ENCODE data around the gene DGKA. TPM values are rescaled to one million over a fixed set of nuclear protein-coding genes. Genes with fewer than 3 reads are reported as not detected.

DGKA gene
- total RNA-seq (2014; rRNA removed; shearing (Covaris generic)) (106 and 144 TPM in 2 replicates), total RNA-seq (2022) (170 and 216 TPM in 2 replicates), Bru-seq, nascent RNA (percentile 84 among the genes with signal in this experiment), BruChase-seq, experiment 1, labeled RNA remaining after a 6-hour chase (percentile 92 among the genes with signal in this experiment), BruChase-seq, experiment 2, labeled RNA remaining after a 2-hour chase (percentile 91 among the genes with signal in this experiment)
- long read RNA-seq, transcript DGKA-202 (24 exons, 2,770 nt): minor isoform, 5 of 133 reads
- long read RNA-seq, transcript DGKA-201 (24 exons, 2,909 nt): major isoform, 36 of 133 reads
- long read RNA-seq, partial matches to known transcripts: 14 of 133 reads
- long read RNA-seq, other reads (novel, unspliced or antisense): 78 of 133 reads

GRCh38 chr12:55930771-55931316, at the start of gene DGKA:
Gene DGKA, plus strand, starts transcription at chr12:55931162. Its CDS starts 5,342 bp downstream, at chr12:55936504.
- BruUV-seq (replicated peaks): no TSS peak
- peak within 1 kb of the TSS; percentile 78 for H3K4me3 ChIP-seq (ENCODE audit: low read depth, low read length, poor library complexity, severe bottlenecking)
- H3K9me3 ChIP-seq (ENCODE audit: low read length): no peaks in the 10 kb centered on the region
- intact Hi-C loops (cut with micrococcal nuclease; ENCODE audit: unreplicated experiment): loop anchor here (1.0 kb wide), 1 partner anchor 9 kb away; no protein-coding TSS in a partner anchor
- no peak for TF ChIP-seq EZH2phosphoT487 (IDR thresholded peaks at IDR 0.05; ENCODE audit: borderline replicate concordance, low read depth, low read length)
- peak; percentile 86 for TF ChIP-seq CTCF (conservative IDR thresholded peaks at IDR 0.05; ENCODE audit: low read length)
- H3K79me2 ChIP-seq (ENCODE audit: insufficient read depth, low read depth, low read length): peaks cover 65% of the 10 kb centered on the region
- peak within 1 kb of the TSS; percentile 86 for H3K4me2 ChIP-seq (ENCODE audit: low read length)
- peaks cover 49% of the 10 kb centered on the region for H3K4me1 ChIP-seq (ENCODE audit: insufficient read depth, low read length, poor library complexity, severe bottlenecking)
- H2AFZ ChIP-seq (ENCODE audit: low read length): peak within 1 kb of the TSS; percentile 2; the same call in 1 of the 2 replicates
- peak within 1 kb of the TSS; percentile 99 for H3K27ac ChIP-seq (ENCODE audit: low read depth, low read length, poor library complexity, severe bottlenecking)
- peaks cover 38% of the 10 kb centered on the region for H3K36me3 ChIP-seq (ENCODE audit: insufficient read depth, low read length)
- CTCF ChIA-PET (ENCODE audit: unreplicated experiment): no interaction called here
- peaks cover 11% of the 10 kb centered on the region; the same call in 1 of the 2 replicates for H4K20me1 ChIP-seq (ENCODE audit: insufficient read depth, low read length)
- peak; percentile 83 for DNase-seq (ENCODE audit: low spot score)
- no peaks in the 10 kb centered on the region for H3K9me2 ChIP-seq (ENCODE audit: insufficient read depth, low read length)
- POLR2A ChIA-PET: interaction anchor here (0.5 to 1.2 kb wide), 5 partner anchors 68 to 1670 kb away, joined by 3 to 8 read pairs (median 3); partner anchors contain the start of genes ORMDL2 and SARNP

- POLR2A ChIA-PET: no interaction called here
- TF ChIP-seq CTCF (conservative IDR thresholded peaks at IDR 0.05; ENCODE audit: low read length) (no peak), EZH2phosphoT487 (IDR thresholded peaks at IDR 0.05; ENCODE audit: borderline replicate concordance, low read depth, low read length) (no peak)
Observed at GRCh38 chr12:55885113-55885512, 45.8 kb upstream of the DGKA start.

More at GRCh38 chr12:55885113-55885512, 45.8 kb upstream of the DGKA start:
- H3K4me3 ChIP-seq (ENCODE audit: low read depth, low read length, poor library complexity, severe bottlenecking): no peak overlapping the region
- no peaks in the 10 kb centered on the region for H3K79me2 ChIP-seq (ENCODE audit: insufficient read depth, low read depth, low read length)
- no TSS peak for BruUV-seq (replicated peaks)
- H3K4me1 ChIP-seq (ENCODE audit: insufficient read depth, low read length, poor library complexity, severe bottlenecking): peaks cover 3% of the 10 kb centered on the region
- H3K9me2 ChIP-seq (ENCODE audit: insufficient read depth, low read length): no peaks in the 10 kb centered on the region
- no peak overlapping the region for H2AFZ ChIP-seq (ENCODE audit: low read length)
- H4K20me1 ChIP-seq (ENCODE audit: insufficient read depth, low read length): no peaks in the 10 kb centered on the region
- CTCF ChIA-PET (ENCODE audit: unreplicated experiment): no interaction called here
- no peaks in the 10 kb centered on the region for H3K36me3 ChIP-seq (ENCODE audit: insufficient read depth, low read length)
- no peak overlapping the region for H3K4me2 ChIP-seq (ENCODE audit: low read length)
- intact Hi-C loops (cut with micrococcal nuclease; ENCODE audit: unreplicated experiment): no loop called here
- no peak for DNase-seq (ENCODE audit: low spot score)
- no peak overlapping the region for H3K27ac ChIP-seq (ENCODE audit: low read depth, low read length, poor library complexity, severe bottlenecking)
- no peaks in the 10 kb centered on the region for H3K9me3 ChIP-seq (ENCODE audit: low read length)
